Measurements from ENCODE around the gene NATD1.
A peak's percentile ranks its signal among the peaks of the same experiment; 100 is the strongest.

NATD1 gene, protein sequence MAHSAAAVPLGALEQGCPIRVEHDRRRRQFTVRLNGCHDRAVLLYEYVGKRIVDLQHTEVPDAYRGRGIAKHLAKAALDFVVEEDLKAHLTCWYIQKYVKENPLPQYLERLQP

GRCh38 chr17:21252796-21253645 lies at the start of gene NATD1:
Gene NATD1, minus strand, starts transcription at chr17:21253410. Its CDS starts 146 bp downstream, at chr17:21253264.
- TF ChIP-seq FOXM1 (IDR thresholded peaks at IDR 0.05; ENCODE audit: borderline replicate concordance, low read depth) (no peak), TEAD4 (IDR thresholded peaks at IDR 0.05) (peak; percentile 80), CEBPB (IDR thresholded peaks at IDR 0.05) (no peak), YY1 (IDR thresholded peaks at IDR 0.05; ENCODE audit: low read depth) (no peak), ZBTB7A (IDR thresholded peaks at IDR 0.05; ENCODE audit: low read depth) (peak; percentile 28; the same call in 1 of the 2 replicates), TCF12 (IDR thresholded peaks at IDR 0.05; ENCODE audit: low read depth) (peak; percentile 16; the same call in 1 of the 2 replicates), RAD21 (IDR thresholded peaks at IDR 0.05; ENCODE audit: low read depth) (no peak), TAF1 (IDR thresholded peaks at IDR 0.05; ENCODE audit: low read depth) (peak; percentile 50; the same call in 1 of the 2 replicates), CREB1 (IDR thresholded peaks at IDR 0.05; ENCODE audit: low read depth) (no peak), EP300 (IDR thresholded peaks at IDR 0.05; ENCODE audit: borderline replicate concordance) (0 out of 2 replicates have a peak, but pooled peaks have one; percentile 14), NFIC (IDR thresholded peaks at IDR 0.05) (no peak), EGR1 (IDR thresholded peaks at IDR 0.05) (no peak)
- TF ChIP-seq, protein P1, sequence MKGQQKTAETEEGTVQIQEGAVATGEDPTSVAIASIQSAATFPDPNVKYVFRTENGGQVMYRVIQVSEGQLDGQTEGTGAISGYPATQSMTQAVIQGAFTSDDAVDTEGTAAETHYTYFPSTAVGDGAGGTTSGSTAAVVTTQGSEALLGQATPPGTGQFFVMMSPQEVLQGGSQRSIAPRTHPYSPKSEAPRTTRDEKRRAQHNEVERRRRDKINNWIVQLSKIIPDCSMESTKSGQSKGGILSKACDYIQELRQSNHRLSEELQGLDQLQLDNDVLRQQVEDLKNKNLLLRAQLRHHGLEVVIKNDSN (IDR thresholded peaks at IDR 0.05): peak; percentile 99
- TF ChIP-seq, protein P2, sequence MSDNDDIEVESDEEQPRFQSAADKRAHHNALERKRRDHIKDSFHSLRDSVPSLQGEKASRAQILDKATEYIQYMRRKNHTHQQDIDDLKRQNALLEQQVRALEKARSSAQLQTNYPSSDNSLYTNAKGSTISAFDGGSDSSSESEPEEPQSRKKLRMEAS (IDR thresholded peaks at IDR 0.05): peak; percentile 82; the same call in 1 of the 2 replicates
- TF ChIP-seq, protein P3, sequence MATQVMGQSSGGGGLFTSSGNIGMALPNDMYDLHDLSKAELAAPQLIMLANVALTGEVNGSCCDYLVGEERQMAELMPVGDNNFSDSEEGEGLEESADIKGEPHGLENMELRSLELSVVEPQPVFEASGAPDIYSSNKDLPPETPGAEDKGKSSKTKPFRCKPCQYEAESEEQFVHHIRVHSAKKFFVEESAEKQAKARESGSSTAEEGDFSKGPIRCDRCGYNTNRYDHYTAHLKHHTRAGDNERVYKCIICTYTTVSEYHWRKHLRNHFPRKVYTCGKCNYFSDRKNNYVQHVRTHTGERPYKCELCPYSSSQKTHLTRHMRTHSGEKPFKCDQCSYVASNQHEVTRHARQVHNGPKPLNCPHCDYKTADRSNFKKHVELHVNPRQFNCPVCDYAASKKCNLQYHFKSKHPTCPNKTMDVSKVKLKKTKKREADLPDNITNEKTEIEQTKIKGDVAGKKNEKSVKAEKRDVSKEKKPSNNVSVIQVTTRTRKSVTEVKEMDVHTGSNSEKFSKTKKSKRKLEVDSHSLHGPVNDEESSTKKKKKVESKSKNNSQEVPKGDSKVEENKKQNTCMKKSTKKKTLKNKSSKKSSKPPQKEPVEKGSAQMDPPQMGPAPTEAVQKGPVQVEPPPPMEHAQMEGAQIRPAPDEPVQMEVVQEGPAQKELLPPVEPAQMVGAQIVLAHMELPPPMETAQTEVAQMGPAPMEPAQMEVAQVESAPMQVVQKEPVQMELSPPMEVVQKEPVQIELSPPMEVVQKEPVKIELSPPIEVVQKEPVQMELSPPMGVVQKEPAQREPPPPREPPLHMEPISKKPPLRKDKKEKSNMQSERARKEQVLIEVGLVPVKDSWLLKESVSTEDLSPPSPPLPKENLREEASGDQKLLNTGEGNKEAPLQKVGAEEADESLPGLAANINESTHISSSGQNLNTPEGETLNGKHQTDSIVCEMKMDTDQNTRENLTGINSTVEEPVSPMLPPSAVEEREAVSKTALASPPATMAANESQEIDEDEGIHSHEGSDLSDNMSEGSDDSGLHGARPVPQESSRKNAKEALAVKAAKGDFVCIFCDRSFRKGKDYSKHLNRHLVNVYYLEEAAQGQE (IDR thresholded peaks at IDR 0.05; ENCODE audit: low read depth): no peak

- TF ChIP-seq EP300 (IDR thresholded peaks at IDR 0.05; ENCODE audit: borderline replicate concordance) (no peak), YY1 (IDR thresholded peaks at IDR 0.05; ENCODE audit: low read depth) (no peak), TEAD4 (IDR thresholded peaks at IDR 0.05) (no peak), NFIC (IDR thresholded peaks at IDR 0.05) (no peak), CEBPB (IDR thresholded peaks at IDR 0.05) (no peak), CREB1 (IDR thresholded peaks at IDR 0.05; ENCODE audit: low read depth) (no peak), ZBTB7A (IDR thresholded peaks at IDR 0.05; ENCODE audit: low read depth) (no peak)
- TF ChIP-seq, protein P3 (IDR thresholded peaks at IDR 0.05; ENCODE audit: low read depth): no peak
- TF ChIP-seq, protein P2 (IDR thresholded peaks at IDR 0.05): no peak
- TF ChIP-seq, protein P1 (IDR thresholded peaks at IDR 0.05): no peak
Measured at GRCh38 chr17:21301593-21302550, 48.7 kb upstream of the NATD1 start.

DNA sequence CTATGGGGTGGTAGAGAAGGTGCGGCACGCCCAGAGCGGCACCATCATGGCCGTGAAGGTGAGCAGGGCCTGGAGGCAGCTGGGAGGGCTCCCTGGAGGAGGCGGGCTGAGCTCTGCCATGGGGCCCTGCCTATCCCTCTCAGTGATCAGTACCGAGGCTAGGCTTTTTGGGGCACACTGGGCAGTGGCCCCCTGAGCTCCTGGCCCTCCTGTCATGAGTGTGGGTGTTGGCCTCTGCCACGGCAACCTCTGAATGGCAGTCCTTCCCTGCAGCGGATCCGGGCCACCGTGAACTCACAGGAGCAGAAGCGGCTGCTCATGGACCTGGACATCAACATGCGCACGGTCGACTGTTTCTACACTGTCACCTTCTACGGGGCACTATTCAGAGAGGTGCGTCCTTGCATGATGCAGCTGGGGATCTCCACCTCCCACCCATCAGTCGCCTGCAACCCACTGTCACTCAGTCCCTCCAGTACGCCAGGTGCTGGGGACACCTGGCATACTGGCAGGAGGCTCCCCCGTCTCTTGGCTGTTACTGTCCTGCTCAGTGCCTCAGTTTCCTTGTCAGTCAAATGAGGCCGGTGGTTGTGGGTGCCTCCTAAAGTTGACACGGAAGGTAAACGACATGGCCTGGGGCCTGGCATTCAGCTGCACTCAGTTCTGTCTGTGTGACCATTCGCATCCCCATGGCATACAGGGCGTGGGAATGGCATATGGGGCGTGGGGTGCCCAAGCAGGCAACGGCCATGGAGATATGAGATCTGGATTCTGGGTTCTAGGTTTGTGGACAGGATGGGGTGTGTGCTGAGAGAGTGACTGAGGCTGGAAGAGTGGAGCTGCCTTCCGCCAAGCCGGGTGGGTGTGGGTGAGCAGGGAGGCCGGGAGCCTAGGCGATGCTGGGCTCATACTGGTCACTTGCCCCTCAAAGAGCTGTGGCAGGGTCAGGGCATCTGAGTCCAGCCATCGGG lies 47.7 kb upstream of the NATD1 start:
- no peak for TF ChIP-seq EP300 (IDR thresholded peaks at IDR 0.05; ENCODE audit: borderline replicate concordance)
- TF ChIP-seq YY1 (IDR thresholded peaks at IDR 0.05; ENCODE audit: low read depth): no peak
- no peak for TF ChIP-seq TEAD4 (IDR thresholded peaks at IDR 0.05)
- TF ChIP-seq ZBTB7A (IDR thresholded peaks at IDR 0.05; ENCODE audit: low read depth): no peak
- no peak for TF ChIP-seq TAF1 (IDR thresholded peaks at IDR 0.05; ENCODE audit: low read depth)
- TF ChIP-seq CREB1 (IDR thresholded peaks at IDR 0.05; ENCODE audit: low read depth): no peak
- TF ChIP-seq TCF12 (IDR thresholded peaks at IDR 0.05; ENCODE audit: low read depth): no peak
- no peak for TF ChIP-seq RAD21 (IDR thresholded peaks at IDR 0.05; ENCODE audit: low read depth)

Measured in Ishikawa (cell line).